NCI-H2196 (cell line): ENCODE measurements around the gene OR2T6.
"Not testable (repeated sequence)": the region's sequence is repeated elsewhere in the genome, so short reads cannot be mapped to it uniquely, and the experiment has no call there.

ENCODE experiments used
- DNase-seq: peaks from one replicate; lab custom pipeline; 2025; ENCODE audit not compliant: unreplicated experiment; lab: John Stamatoyannopoulos, UW

Gene OR2T6

GRCh38 chr1:248432201-248432600 lies 56.7 kb downstream of the OR2T6 start:
- DNase-seq = not testable (repeated sequence)

DNA sequence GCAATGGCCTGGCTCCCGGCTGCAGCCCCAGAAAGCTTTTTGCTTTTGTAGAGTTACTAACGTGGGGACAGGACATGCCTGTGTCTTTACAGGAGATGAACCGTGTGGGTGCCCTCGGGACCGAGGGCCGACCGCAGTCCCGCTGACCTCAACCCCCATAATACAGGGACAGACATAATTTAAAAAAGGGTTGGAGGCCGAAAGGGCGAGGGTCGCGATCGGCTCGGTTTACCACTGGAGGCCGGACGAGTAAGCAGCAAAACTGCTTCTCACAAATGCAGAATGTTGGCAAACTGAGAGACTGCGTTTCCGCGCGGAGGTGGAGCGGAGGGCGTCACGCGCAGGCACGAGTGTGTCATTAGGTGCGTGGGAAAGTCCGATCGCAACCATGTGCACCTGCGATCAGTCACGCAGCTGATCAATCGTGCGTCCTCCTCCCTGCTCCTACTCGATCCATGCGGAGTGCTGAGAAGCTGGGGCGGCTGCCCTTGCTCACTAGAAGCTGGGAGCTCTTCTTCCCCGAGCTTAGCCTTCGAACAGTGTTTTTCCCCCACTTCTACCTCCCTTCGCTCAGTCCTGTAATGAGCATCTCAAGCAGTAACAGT lies 58.4 kb downstream of the OR2T6 start:
- DNase-seq = not testable (repeated sequence)

DNA sequence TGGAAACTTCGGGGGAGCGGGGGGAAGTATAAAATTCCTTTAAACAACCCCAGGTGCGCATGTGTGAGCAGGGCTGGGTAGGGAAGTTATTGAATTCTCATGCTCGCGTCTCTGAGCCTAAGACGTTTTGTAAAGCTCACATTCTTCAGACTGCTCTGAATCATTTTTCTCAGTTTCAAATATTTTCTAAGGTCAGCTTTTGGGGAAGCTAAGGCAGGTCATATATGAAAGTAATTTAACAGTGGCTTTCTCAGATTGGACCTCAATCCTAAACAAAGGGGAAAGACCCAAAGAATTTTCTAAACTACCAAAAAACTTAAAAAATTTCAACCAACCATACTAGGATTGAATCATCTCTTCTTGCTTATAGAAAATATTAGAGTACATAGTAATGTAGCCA lies 59.4 kb downstream of the OR2T6 start:
- DNase-seq = not testable (repeated sequence)

DNA sequence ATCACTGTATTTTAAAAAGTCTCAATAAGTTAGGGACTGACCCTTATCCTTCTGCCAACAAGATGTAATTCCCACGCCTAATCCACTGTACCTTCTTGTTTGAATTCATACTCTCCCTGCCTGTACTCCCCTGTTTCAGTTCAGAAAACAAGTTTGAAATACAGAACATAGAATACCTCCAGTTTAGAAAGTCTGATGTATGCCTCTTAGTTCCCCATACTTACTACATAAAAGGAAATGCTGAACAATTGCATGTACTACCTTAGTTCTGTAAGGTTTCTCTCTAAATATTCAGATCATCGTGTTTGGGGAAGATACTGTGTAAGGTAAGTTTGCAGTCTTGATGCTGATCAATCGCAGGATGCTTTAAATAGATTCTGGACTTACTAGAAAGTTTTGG lies 60.8 kb downstream of the OR2T6 start:
- not testable (repeated sequence) for DNase-seq

- not testable (repeated sequence) for DNase-seq
These were observed 63.1 kb downstream of the OR2T6 start for GRCh38 chr1:248438668-248439067.

- not testable (repeated sequence) for DNase-seq
These were observed 63.7 kb downstream of the OR2T6 start for GRCh38 chr1:248439283-248439682.
